PC-3 (cell line): Measurements from ENCODE around the gene LMO7. TPM values are rescaled to one million over a fixed set of nuclear protein-coding genes. Genes with fewer than 3 reads are reported as not detected.

Experiments used
- ATAC-seq: fragments of 200-7000 bp; cut with Tn5 transposase; 2 replicates; pipeline ENCODE4 v1.9.1; 2020; ENCODE audit warnings: mild to moderate bottlenecking, moderate library complexity
- Bru-seq: library from RNA; stranded (reverse); fragments of 400-500 nt; gene quantifications from one replicate; lab custom pipeline; 2021; lab: Mats Ljungman, UMichigan
- BruChase-seq, 2 experiments: library from RNA; stranded (reverse); fragments of 400-500 nt; gene quantifications; one replicate each; lab custom pipeline; 2021; lab: Mats Ljungman, UMichigan
- BruUV-seq: library from RNA; stranded (reverse); fragments of 400-500 nt; replicated peaks from 2 replicates; lab custom pipeline; 2021; lab: Mats Ljungman, UMichigan
- CTCF ChIA-PET: fragments of 300-600 bp; sonication (Branson Sonifier 250); formaldehyde crosslinking; loops from one replicate; lab custom pipeline; 2022; ENCODE audit warnings: antibody characterized with exemption; lab: Charles Lee
- POLR2A ChIA-PET: fragments of 300-600 bp; sonication (Branson Sonifier 250); formaldehyde crosslinking; loops from one replicate; lab custom pipeline; 2022; ENCODE audit warnings: antibody characterized with exemption; ENCODE audit not compliant: unreplicated experiment; lab: Charles Lee
- DNase-seq: peaks from one replicate; pipeline ENCODE4 v3.0.0-alpha.2; 2015
- H2AFZ ChIP-seq: fragments of 300-600 bp; sonication (generic); 2 replicates; pipeline ENCODE4 v1.6.0; 2016; ENCODE audit warnings: antibody characterized with exemption, low read length
- H3F3A ChIP-seq: fragments of 300-600 bp; sonication (generic); one replicate; pipeline ENCODE4 v1.6.0; 2017; ENCODE audit warnings: antibody characterized with exemption, low read length, control low read depth, mild to moderate bottlenecking; ENCODE audit not compliant: unreplicated experiment
- H3K27ac ChIP-seq: fragments of 300-600 bp; sonication (generic); 2 replicates; pipeline ENCODE4 v1.5.1; 2016; ENCODE audit warnings: mild to moderate bottlenecking, low read length
- H3K27me3 ChIP-seq: fragments of 300-600 bp; sonication (generic); 2 replicates; pipeline ENCODE4 v1.6.1; 2016; ENCODE audit warnings: low read length, mixed read lengths
- H3K36me3 ChIP-seq: fragments of 300-600 bp; sonication (generic); 2 replicates; pipeline ENCODE4 v1.6.1; 2016; ENCODE audit warnings: low read depth, mixed run types, low read length, mixed read lengths
- H3K4me1 ChIP-seq: fragments of 300-600 bp; sonication (generic); 2 replicates; pipeline ENCODE4 v1.5.1; 2016; ENCODE audit warnings: low read length; ENCODE audit not compliant: insufficient read depth
- H3K4me2 ChIP-seq: fragments of 300-600 bp; sonication (generic); 2 replicates; pipeline ENCODE4 v1.6.0; 2016; ENCODE audit warnings: low read length
- H3K4me3 ChIP-seq: fragments of 300-600 bp; sonication (generic); 2 replicates; pipeline ENCODE4 v1.5.1; 2016; ENCODE audit warnings: mild to moderate bottlenecking, low read length, mixed read lengths
- H3K79me2 ChIP-seq: fragments of 300-600 bp; sonication (generic); 2 replicates; pipeline ENCODE4 v1.6.1; 2017; ENCODE audit warnings: low read length, mixed read lengths
- H3K9ac ChIP-seq: fragments of 300-600 bp; sonication (generic); 2 replicates; pipeline ENCODE4 v1.6.0; 2016; ENCODE audit warnings: mild to moderate bottlenecking, low read length
- H3K9me2 ChIP-seq: fragments of 300-600 bp; sonication (generic); replicated peaks from 2 replicates; pipeline ENCODE4 v1.6.1; 2016; ENCODE audit warnings: mixed run types, low read length, mixed read lengths
- H3K9me3 ChIP-seq: fragments of 300-600 bp; sonication (generic); 2 replicates; pipeline ENCODE4 v1.6.1; 2016; ENCODE audit warnings: low read length, mixed read lengths
- H4K20me1 ChIP-seq: fragments of 300-600 bp; sonication (generic); 2 replicates; pipeline ENCODE4 v1.6.1; 2016; ENCODE audit warnings: low read length, mixed read lengths
- EZH2 ChIP-seq: fragments of 300-600 bp; sonication (generic); IDR thresholded peaks from one replicate; pipeline ENCODE4 v1.6.1; 2017; ENCODE audit warnings: antibody characterized with exemption, mild to moderate bottlenecking, low read length; ENCODE audit not compliant: unreplicated experiment
- EZH2phosphoT487 ChIP-seq: fragments of 300-600 bp; sonication (generic); IDR thresholded peaks from 2 replicates; pipeline ENCODE4 v1.6.1; 2018; ENCODE audit warnings: mild to moderate bottlenecking, antibody characterized with exemption, low read length, borderline replicate concordance
- intact Hi-C: fragments of 100-400 bp; cut with micrococcal nuclease; formaldehyde crosslinking; loops from 2 replicates; pipeline ENCODE4 v1.9.0; 2023
- long read RNA-seq: library from polyadenylated mRNA; unstranded; transcript quantifications from one replicate; pipeline ENCODE4 v2.0.0, GENCODE V29; 2021; ENCODE audit not compliant: unreplicated experiment
- total RNA-seq: library from RNA; depleted of rRNA; stranded (reverse); fragments of >200 nt; gene quantifications from 2 replicates; pipeline ENCODE4 v1.2.3, GENCODE V29; 2014; rRNA removed
- TF ChIP-seq, protein P1 (sequence below): fragments of 300-600 bp; sonication (generic); conservative IDR thresholded peaks from 2 replicates; pipeline ENCODE4 v1.5.1; 2017; ENCODE audit warnings: antibody characterized with exemption, low read depth, mild to moderate bottlenecking, low read length

LMO7 gene
- total RNA-seq (83.6 and 107 TPM in 2 replicates), Bru-seq, nascent RNA (percentile 99 among the genes with signal in this experiment), BruChase-seq, experiment 1, labeled RNA remaining after a 6-hour chase (percentile 95 among the genes with signal in this experiment), BruChase-seq, experiment 2, labeled RNA remaining after a 2-hour chase (percentile 99 among the genes with signal in this experiment)
- long read RNA-seq, transcript LMO7-227 (1 exons, 2,039 nt) = major isoform, 15 of 161 reads
- long read RNA-seq, partial matches to known transcripts = 79 of 161 reads
- long read RNA-seq, other reads (novel, unspliced or antisense) = 61 of 161 reads

DNA sequence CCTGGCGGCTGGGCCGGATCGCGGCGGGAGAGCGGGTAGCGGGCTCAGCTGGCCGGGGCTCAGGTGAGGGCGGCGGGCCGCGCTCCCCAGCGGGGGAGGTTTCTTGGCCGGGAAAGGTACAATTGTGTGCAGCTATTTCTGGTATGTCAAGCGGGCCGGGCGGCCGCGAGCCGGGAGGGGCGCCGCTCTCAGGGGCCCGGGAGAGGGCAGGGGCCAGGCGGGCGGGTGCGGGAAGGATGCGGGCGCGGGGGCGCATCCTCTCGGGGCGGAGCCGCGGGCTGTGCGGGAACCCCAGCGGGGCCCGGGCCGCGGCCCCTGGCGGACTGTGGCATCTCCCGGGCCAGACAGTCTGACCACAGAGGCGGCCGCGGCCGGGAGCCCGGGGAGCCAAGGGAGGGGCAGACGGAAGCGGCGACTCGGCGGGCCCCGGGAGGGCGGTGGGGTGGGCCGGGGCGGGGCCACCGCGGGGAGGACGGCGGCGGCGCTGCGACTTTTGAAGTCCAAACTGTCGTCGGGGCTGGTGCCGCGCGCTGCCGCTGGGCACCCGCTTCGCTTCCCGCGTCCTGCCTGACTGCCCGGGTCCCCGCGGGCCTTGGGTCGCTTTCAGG is at the start of gene LMO7:
LMO7 (plus strand) TSS at position 503 of the 608 bp plus-strand sequence. CDS start 328 bp downstream, outside the sequence.
- intact Hi-C loops = loop anchor here (5.0 kb wide), 1 partner anchor 69 kb away; no protein-coding TSS in a partner anchor
- ATAC-seq = peak; percentile 60
- BruUV-seq = no TSS peak
- ChIA-PET CTCF (no interaction called here), POLR2A (no interaction called here)
- Histone ChIP-seq H2AFZ (peak within 1 kb of the TSS; percentile 75), H4K20me1 (peaks cover 5% of the 10 kb centered on the region; the same call in 1 of the 2 replicates), H3K36me3 (no peaks in the 10 kb centered on the region), H3K4me2 (peak within 1 kb of the TSS; percentile 84), H3F3A (no peaks in the 10 kb centered on the region), H3K4me1 (peaks cover 13% of the 10 kb centered on the region), H3K79me2 (peaks cover 45% of the 10 kb centered on the region), H3K9ac (peak within 1 kb of the TSS; percentile 63), H3K9me2 (no peaks in the 10 kb centered on the region), H3K4me3 (peak within 1 kb of the TSS; percentile 90), H3K9me3 (no peaks in the 10 kb centered on the region), H3K27ac (peak within 1 kb of the TSS; percentile 10; the same call in 1 of the 2 replicates), H3K27me3 (no peaks in the 10 kb centered on the region)
- peak; percentile 46 for DNase-seq
- TF ChIP-seq EZH2phosphoT487 = no peak
- TF ChIP-seq, protein P1, sequence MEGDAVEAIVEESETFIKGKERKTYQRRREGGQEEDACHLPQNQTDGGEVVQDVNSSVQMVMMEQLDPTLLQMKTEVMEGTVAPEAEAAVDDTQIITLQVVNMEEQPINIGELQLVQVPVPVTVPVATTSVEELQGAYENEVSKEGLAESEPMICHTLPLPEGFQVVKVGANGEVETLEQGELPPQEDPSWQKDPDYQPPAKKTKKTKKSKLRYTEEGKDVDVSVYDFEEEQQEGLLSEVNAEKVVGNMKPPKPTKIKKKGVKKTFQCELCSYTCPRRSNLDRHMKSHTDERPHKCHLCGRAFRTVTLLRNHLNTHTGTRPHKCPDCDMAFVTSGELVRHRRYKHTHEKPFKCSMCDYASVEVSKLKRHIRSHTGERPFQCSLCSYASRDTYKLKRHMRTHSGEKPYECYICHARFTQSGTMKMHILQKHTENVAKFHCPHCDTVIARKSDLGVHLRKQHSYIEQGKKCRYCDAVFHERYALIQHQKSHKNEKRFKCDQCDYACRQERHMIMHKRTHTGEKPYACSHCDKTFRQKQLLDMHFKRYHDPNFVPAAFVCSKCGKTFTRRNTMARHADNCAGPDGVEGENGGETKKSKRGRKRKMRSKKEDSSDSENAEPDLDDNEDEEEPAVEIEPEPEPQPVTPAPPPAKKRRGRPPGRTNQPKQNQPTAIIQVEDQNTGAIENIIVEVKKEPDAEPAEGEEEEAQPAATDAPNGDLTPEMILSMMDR = no peak
- no peak for TF ChIP-seq EZH2

DNA sequence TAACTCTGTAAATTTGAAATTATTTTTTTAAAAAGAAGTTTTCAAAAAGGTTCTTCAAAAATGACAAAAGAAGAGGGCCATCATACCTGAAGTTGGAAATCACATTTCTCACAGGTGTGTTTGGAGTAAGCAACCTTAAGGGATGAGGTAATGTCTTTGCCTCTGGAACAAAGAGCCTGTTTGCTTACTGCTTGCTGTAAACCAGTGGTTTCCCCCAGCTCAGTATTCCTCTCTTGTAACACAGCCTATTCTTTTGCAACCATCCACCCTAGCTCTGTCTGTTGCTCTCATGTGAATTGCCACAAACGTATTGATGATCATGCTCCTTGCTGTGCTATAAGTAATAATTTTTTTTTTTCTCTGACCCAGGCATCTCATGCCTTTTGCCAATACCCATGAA is 48.5 kb upstream of the LMO7 start:
- no peak overlapping the region for H3K27ac ChIP-seq
- intact Hi-C loops = no loop called here
- H3K9me2 ChIP-seq = no peaks in the 10 kb centered on the region
- ChIA-PET POLR2A (no interaction called here), CTCF (no interaction called here)
- no TSS peak for BruUV-seq
- no peak overlapping the region for H3K4me3 ChIP-seq
- no peaks in the 10 kb centered on the region for H3K9me3 ChIP-seq
- peaks cover 24% of the 10 kb centered on the region for H3K36me3 ChIP-seq
- no peaks in the 10 kb centered on the region for H3K4me1 ChIP-seq
- H2AFZ ChIP-seq = no peak overlapping the region
- H4K20me1 ChIP-seq = no peaks in the 10 kb centered on the region
- H3K9ac ChIP-seq = no peak overlapping the region
- TF ChIP-seq EZH2phosphoT487 (no peak), EZH2 (no peak)
- TF ChIP-seq, protein P1 = no peak
- no peaks in the 10 kb centered on the region for H3F3A ChIP-seq
- no peak for DNase-seq
- no peaks in the 10 kb centered on the region for H3K27me3 ChIP-seq
- no peak overlapping the region for H3K4me2 ChIP-seq
- no peak for ATAC-seq
- no peaks in the 10 kb centered on the region for H3K79me2 ChIP-seq
